Neuron (in vitro differentiated cells): Measurements from ENCODE around the gene SPAG16.
"Not testable (repeated sequence)": the region's sequence is repeated elsewhere in the genome, so short reads cannot be mapped to it uniquely, and the experiment has no call there.

Experiments used
- H2AFZ ChIP-seq: one replicate; pipeline ENCODE4 v1.6.1; 2013; ENCODE audit warnings: low read depth, mild to moderate bottlenecking, inconsistent platforms, low read length, moderate library complexity
- H3K27me3 ChIP-seq: one replicate; pipeline ENCODE4 v1.6.1; 2013; ENCODE audit warnings: low read length; ENCODE audit not compliant: insufficient read depth
- H3K36me3 ChIP-seq: one replicate; pipeline ENCODE4 v1.6.1; 2013; ENCODE audit warnings: low read length; ENCODE audit not compliant: insufficient read depth
- H3K4me1 ChIP-seq: one replicate; pipeline ENCODE4 v1.6.1; 2013; ENCODE audit warnings: low read length; ENCODE audit not compliant: insufficient read depth
- H3K4me3 ChIP-seq: 2 replicates; pipeline ENCODE4 v1.5.1; 2013; ENCODE audit warnings: mild to moderate bottlenecking, low read length, moderate library complexity
- H3K9me3 ChIP-seq: one replicate; pipeline ENCODE4 v1.6.1; 2013; ENCODE audit warnings: low read length

The SPAG16 gene

GRCh38 chr2:214038186-214038585 is 753.9 kb downstream of the SPAG16 start:
- Histone ChIP-seq H2AFZ (no peak overlapping the region), H3K4me3 (no peak overlapping the region), H3K27me3 (no peaks in the 10 kb centered on the region), H3K9me3 (no peaks in the 10 kb centered on the region), H3K4me1 (no peaks in the 10 kb centered on the region), H3K36me3 (no peaks in the 10 kb centered on the region)

DNA sequence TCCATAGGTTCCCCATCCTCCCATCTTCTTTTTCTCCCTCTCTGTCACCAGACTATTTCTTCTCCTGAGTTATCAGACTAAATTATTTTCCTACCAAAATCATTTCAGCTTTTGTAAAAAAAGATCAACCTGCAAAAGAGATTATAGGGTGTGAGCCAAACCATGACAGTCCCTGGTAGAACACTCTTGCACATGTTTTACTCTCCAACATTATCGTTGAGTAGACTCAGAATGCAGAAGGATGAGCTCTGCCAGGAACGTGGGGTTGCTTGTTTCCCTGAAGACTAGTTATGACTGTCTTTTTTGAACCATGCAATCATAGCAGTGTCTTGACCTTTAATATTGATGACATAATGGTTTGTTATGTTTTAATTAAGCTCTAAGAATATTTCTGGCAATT is 766.5 kb downstream of the SPAG16 start:
- no peak overlapping the region for H3K4me3 ChIP-seq
- H2AFZ ChIP-seq: no peak overlapping the region
- H3K9me3 ChIP-seq: peaks cover 3% of the 10 kb centered on the region

GRCh38 chr2:214051585-214051984 is 767.3 kb downstream of the SPAG16 start:
- Histone ChIP-seq H3K9me3 (no peaks in the 10 kb centered on the region), H3K27me3 (no peaks in the 10 kb centered on the region), H3K4me1 (no peaks in the 10 kb centered on the region), H3K36me3 (no peaks in the 10 kb centered on the region), H2AFZ (no peak overlapping the region), H3K4me3 (no peak overlapping the region)

More for the DNA sequence above, 766.5 kb downstream of the SPAG16 start:
- H3K27me3 ChIP-seq: no peaks in the 10 kb centered on the region
- no peaks in the 10 kb centered on the region for H3K36me3 ChIP-seq
- no peaks in the 10 kb centered on the region for H3K4me1 ChIP-seq

GRCh38 chr2:214052235-214052634 is 768.0 kb downstream of the SPAG16 start:
- Histone ChIP-seq H3K27me3 (no peaks in the 10 kb centered on the region), H3K36me3 (no peaks in the 10 kb centered on the region), H3K4me3 (no peak overlapping the region), H3K4me1 (no peaks in the 10 kb centered on the region), H2AFZ (no peak overlapping the region), H3K9me3 (no peaks in the 10 kb centered on the region)

GRCh38 chr2:214057986-214058385 is 773.7 kb downstream of the SPAG16 start:
- Histone ChIP-seq H3K9me3 (no peaks in the 10 kb centered on the region), H3K4me1 (no peaks in the 10 kb centered on the region), H2AFZ (no peak overlapping the region), H3K27me3 (no peaks in the 10 kb centered on the region), H3K4me3 (no peak overlapping the region), H3K36me3 (no peaks in the 10 kb centered on the region)

- H3K9me3 ChIP-seq, H3K36me3 ChIP-seq, H3K27me3 ChIP-seq, H2AFZ ChIP-seq, H3K4me3 ChIP-seq, H3K4me1 ChIP-seq: not testable (repeated sequence)
Measured at GRCh38 chr2:214062279-214062678, 778.0 kb downstream of the SPAG16 start.

DNA sequence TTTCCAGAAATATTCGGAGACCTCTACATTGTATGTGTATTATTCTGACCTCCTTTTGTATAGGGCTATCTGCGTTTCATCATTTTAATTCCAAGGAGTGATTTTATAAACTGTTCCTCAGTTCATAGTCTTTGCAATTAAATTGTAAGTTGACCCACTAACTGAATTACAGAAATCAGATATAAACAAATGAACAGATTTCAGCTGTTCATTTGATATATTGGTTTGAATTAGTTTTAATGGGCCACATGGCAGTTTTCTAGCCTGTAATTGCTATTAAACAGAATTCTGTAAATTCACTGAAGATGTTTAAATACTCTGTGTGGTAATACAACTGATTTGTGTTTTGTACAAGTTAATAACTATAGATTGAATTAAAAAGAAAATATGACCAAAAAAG is 780.2 kb downstream of the SPAG16 start:
- Histone ChIP-seq H3K4me1 (peaks cover 19% of the 10 kb centered on the region), H2AFZ (no peak overlapping the region), H3K36me3 (no peaks in the 10 kb centered on the region), H3K9me3 (no peaks in the 10 kb centered on the region), H3K27me3 (no peaks in the 10 kb centered on the region), H3K4me3 (no peak overlapping the region)

DNA sequence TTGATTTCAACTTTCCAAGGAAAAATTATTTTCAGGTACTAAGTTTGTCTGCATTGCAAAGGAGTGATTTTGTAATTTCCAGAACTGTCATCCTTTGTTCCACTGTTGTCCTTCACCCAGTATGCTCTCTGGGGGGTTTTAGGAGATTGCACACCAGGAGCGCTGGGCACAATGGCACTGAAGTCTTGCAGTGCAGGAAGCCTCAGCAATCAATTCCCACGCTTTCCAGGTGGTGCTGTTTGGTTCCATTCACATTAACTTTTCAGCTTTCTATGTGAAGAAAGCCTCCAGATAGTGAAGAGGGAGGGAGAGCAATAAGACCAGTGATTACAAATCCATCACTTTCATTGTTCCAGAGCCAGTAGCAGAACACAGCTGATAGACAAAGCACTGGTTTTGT is 782.6 kb downstream of the SPAG16 start:
- H2AFZ ChIP-seq: no peak overlapping the region
- peaks cover 19% of the 10 kb centered on the region for H3K4me1 ChIP-seq
- H3K36me3 ChIP-seq: no peaks in the 10 kb centered on the region
- no peaks in the 10 kb centered on the region for H3K9me3 ChIP-seq
- H3K4me3 ChIP-seq: no peak overlapping the region
- no peaks in the 10 kb centered on the region for H3K27me3 ChIP-seq

GRCh38 chr2:214069254-214069653 is 785.0 kb downstream of the SPAG16 start:
- no peaks in the 10 kb centered on the region for H3K27me3 ChIP-seq
- no peaks in the 10 kb centered on the region for H3K9me3 ChIP-seq
- no peaks in the 10 kb centered on the region for H3K36me3 ChIP-seq
- no peak overlapping the region for H3K4me3 ChIP-seq
- peaks cover 19% of the 10 kb centered on the region for H3K4me1 ChIP-seq
- no peak overlapping the region for H2AFZ ChIP-seq

DNA sequence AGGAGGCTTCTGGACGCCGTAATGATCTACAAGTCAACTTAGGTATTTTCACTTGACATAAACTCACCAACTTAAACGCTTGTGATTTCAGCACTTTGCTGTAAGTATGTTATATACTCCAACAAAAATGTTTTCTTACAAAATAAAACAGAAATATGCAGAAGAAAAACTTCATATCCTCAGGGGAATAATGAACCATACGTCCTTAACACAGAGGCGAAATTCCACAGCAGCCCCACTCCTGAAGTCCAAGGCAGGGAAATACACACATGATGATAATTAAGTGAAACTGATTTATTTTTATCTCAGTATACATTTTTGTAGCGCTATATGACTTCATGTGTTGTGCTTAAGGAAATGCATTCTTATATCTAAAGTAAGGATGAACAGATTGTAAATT is 791.2 kb downstream of the SPAG16 start:
- Histone ChIP-seq H3K4me1 (no peaks in the 10 kb centered on the region), H3K36me3 (no peaks in the 10 kb centered on the region), H3K9me3 (no peaks in the 10 kb centered on the region), H3K27me3 (no peaks in the 10 kb centered on the region), H3K4me3 (no peak overlapping the region), H2AFZ (no peak overlapping the region)

- Histone ChIP-seq H3K27me3 (no peaks in the 10 kb centered on the region), H3K9me3 (no peaks in the 10 kb centered on the region), H3K4me1 (no peaks in the 10 kb centered on the region), H3K36me3 (no peaks in the 10 kb centered on the region), H3K4me3 (no peak overlapping the region), H2AFZ (no peak overlapping the region)
Measured at GRCh38 chr2:214076527-214076926, 792.3 kb downstream of the SPAG16 start.

DNA sequence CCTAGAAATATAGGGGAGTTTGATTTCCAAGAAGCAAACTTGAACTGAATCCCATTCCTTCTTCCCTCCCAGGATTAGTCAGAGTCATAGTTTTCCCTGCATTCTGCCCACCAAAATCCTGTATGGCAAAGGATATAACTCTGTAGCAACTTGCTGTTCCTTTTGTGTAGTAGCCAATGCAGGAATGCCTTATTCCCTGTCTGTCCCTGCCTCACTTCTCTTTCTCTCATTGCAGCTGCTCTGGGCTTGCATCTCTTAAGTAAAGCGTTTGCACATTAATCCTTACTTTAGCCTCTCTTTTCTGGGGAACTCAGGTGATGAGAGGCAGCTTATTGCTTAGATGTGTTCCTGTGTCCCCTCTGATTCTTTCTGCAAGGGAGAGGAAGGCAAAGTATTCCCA is 793.5 kb downstream of the SPAG16 start:
- no peaks in the 10 kb centered on the region for H3K4me1 ChIP-seq
- no peak overlapping the region for H2AFZ ChIP-seq
- no peaks in the 10 kb centered on the region for H3K36me3 ChIP-seq
- no peaks in the 10 kb centered on the region for H3K27me3 ChIP-seq
- no peak overlapping the region for H3K4me3 ChIP-seq
- no peaks in the 10 kb centered on the region for H3K9me3 ChIP-seq

DNA sequence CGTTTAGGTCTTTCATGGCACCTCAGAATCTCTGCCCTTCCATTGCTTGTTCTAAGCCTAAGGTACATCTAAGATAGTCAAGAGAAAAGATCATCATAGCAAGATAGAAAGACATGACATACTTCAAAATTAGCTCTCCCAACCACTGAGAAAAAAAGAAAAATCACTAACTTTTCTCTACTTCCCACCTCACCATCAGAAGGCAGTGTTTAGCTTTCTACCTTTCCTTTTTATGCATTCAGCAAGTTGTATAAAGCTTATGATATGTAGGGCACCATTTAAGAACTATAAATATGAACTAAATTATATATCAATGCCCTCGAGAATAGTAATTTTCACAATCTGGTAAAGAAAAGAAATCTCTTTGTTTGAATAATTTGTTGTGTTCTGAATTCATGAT is 794.8 kb downstream of the SPAG16 start:
- no peaks in the 10 kb centered on the region for H3K36me3 ChIP-seq

DNA sequence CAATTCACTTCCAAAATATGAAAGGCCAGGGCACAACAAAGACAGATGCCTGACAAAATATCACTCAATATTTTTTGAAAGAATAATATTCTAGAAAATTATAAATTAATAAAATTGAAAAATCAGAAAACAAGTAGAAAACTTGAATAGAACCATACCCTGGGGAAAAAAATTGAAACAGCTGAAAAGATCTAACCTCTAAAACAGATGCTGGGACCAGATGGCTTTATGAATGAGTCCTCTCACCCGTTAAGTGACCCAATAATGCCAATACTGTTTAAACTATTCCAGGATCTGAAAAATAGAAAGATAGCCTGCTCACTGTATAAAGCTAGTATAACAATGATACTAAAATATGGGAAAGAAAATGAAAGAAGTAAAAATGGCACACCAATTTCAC is 804.3 kb downstream of the SPAG16 start:
- Histone ChIP-seq H3K4me3 (no peak overlapping the region), H3K27me3 (no peaks in the 10 kb centered on the region), H3K36me3 (no peaks in the 10 kb centered on the region), H3K9me3 (no peaks in the 10 kb centered on the region), H2AFZ (no peak overlapping the region), H3K4me1 (peaks cover 2% of the 10 kb centered on the region)

More for the DNA sequence above, 794.8 kb downstream of the SPAG16 start:
- Histone ChIP-seq H3K4me3 (no peak overlapping the region), H3K27me3 (no peaks in the 10 kb centered on the region), H3K9me3 (no peaks in the 10 kb centered on the region), H3K4me1 (no peaks in the 10 kb centered on the region), H2AFZ (no peak overlapping the region)
